GM12875 (cell line): ENCODE measurements around the gene SATB2.

ENCODE experiments used
- H3K4me3 ChIP-seq: one replicate; pipeline ENCODE4 v1.5.1; 2011; ENCODE audit warnings: low read depth, low read length, control low read depth
- TF ChIP-seq, protein P1 (sequence below): IDR thresholded peaks from 2 replicates; pipeline ENCODE4 v1.5.1; 2011; ENCODE audit warnings: low read depth, mild to moderate bottlenecking, control low read depth, inconsistent platforms, low read length, moderate library complexity, borderline replicate concordance; ENCODE audit not compliant: insufficient read depth

SATB2 gene

DNA sequence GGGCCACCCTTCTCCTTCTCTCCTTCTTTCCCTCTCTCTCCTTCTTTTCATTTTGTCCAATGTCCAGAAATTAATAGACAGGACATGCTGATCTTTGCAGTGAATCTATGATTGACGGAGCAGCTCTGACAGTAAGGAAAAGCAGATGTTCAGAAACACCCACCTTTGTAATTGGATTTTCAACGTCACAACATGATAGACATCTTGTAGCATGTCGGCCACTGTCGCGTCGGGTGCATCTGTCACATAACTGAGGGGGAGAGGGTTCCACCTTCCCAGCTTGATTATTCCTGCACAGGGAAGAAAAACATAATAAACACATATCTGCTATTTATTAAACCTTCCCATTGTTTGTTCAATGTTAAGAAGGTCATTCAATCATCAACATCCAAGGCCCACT is 76.2 kb downstream of the SATB2 start:
- no peak overlapping the region for H3K4me3 ChIP-seq
- TF ChIP-seq, protein P1, sequence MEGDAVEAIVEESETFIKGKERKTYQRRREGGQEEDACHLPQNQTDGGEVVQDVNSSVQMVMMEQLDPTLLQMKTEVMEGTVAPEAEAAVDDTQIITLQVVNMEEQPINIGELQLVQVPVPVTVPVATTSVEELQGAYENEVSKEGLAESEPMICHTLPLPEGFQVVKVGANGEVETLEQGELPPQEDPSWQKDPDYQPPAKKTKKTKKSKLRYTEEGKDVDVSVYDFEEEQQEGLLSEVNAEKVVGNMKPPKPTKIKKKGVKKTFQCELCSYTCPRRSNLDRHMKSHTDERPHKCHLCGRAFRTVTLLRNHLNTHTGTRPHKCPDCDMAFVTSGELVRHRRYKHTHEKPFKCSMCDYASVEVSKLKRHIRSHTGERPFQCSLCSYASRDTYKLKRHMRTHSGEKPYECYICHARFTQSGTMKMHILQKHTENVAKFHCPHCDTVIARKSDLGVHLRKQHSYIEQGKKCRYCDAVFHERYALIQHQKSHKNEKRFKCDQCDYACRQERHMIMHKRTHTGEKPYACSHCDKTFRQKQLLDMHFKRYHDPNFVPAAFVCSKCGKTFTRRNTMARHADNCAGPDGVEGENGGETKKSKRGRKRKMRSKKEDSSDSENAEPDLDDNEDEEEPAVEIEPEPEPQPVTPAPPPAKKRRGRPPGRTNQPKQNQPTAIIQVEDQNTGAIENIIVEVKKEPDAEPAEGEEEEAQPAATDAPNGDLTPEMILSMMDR: no peak

- TF ChIP-seq, protein P1: no peak
- no peak overlapping the region for H3K4me3 ChIP-seq
Measured at GRCh38 chr2:199378948-199379650, 78.6 kb downstream of the SATB2 start.

DNA sequence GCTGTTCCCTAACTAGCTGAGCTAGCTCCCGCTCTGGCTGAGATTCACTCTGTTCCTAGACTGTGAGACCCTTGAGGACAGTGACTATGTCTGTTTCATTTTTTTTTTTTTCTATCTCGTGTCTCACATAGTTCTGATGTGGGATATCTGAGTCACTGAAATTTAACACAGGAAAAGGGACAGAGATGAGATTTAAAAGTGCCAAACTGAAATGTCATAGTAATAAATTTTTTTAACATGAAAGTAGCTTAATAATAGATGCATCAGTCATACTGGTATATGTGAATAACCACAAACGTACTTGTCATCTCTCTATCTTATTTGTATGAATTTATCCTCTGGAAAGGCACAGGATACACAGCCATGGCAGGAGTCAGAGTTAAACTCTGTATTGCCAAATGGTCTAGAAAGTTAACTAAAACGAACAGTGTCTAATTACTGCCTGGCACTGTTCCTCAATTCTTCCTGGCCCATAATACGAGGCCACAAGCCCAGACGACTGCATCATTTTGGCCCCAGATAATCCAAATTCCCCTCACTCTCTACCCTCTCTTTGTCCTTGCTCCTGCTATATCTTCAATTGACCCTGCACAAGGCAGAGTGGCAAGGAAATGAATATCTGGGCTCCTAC is 87.5 kb downstream of the SATB2 start:
- TF ChIP-seq, protein P1: no peak
- H3K4me3 ChIP-seq: no peak overlapping the region

DNA sequence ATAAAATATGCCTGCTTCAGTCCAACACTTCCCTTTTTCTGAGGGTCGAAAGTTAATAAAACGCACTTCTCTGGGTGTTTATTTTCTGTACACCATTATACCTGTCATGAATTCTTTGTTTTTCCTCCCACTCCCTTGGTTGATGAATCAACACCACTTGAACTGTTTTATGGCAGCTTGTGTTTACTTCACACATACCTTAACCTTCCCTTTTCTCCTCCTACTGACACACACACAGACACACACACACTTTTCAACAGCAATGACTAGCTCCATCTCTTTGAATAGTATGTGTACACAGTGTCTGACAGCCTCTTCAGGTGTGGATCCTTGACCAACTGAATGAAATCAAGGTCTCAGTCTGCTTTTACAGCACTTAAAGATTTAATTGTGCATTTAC is 91.3 kb downstream of the SATB2 start:
- H3K4me3 ChIP-seq: no peak overlapping the region
- TF ChIP-seq, protein P1: no peak

DNA sequence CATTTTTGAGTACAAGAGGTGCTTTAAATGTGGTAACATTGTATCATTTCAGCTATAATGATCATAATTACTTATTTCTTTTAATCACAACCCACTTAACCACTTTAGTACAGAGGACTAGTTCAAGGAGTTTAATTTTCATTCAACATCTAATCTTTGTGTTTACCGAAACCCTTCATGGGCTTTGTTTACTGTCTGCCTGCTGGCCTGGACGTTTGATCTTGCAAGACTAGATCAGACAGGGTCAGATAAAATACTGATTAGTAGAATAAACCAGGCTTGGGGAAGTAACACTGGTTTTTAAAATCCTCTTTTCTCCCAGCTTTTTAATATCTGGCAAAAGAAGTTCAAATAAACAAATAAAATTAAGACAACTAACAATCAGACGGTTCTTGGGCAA is 93.6 kb downstream of the SATB2 start:
- no peak overlapping the region for H3K4me3 ChIP-seq
- TF ChIP-seq, protein P1: no peak

GRCh38 chr2:199356412-199356811 is 101.3 kb downstream of the SATB2 start:
- TF ChIP-seq, protein P1: no peak
- H3K4me3 ChIP-seq: no peak overlapping the region

DNA sequence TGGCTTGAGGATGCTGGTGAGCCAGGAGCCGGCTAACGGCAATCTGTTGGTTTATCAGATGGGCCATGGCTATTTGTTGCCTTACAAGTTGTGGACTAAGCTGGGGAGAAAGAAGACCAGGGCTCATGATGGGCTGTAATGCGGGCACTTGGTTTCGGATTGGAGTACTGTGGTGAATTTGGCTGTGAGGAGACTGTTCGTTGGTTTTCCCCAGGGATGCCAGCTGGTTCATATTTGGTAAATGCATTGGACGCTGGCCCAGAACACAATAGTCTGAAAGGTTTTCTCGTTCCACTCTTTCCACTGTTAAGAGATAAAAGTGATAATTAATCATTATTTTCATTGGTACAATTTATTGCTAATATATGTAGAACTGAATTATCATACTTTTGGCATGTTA is 108.9 kb downstream of the SATB2 start:
- H3K4me3 ChIP-seq: no peak overlapping the region
- TF ChIP-seq, protein P1: no peak
